ENCODE results near the gene BAG1.

DNA sequence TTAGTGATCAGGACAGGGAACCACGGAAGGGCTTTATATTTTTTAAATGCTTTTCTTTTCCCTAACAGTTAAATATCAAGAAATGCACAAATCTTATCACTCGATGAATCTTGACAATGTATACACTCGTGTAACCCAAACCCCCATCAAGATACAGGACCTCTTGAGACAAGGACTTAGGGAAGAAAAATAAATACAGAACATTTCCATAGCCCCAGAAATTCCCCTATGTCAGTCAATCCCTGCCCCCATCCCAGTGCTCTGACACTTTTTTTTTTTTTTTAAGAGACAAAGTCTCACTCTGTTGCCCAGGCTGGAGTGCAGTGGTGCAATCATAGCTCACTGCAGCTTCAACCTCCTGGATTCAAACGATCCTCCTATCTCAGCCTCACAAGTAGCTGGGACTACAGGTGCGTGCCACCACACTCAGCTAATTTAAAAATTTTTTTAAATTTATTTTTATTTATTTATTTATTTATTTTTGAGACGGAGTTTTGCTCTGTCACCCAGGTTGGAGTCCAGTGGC lies 21.8 kb downstream of the BAG1 start:
- TF ChIP-seq, protein P1, sequence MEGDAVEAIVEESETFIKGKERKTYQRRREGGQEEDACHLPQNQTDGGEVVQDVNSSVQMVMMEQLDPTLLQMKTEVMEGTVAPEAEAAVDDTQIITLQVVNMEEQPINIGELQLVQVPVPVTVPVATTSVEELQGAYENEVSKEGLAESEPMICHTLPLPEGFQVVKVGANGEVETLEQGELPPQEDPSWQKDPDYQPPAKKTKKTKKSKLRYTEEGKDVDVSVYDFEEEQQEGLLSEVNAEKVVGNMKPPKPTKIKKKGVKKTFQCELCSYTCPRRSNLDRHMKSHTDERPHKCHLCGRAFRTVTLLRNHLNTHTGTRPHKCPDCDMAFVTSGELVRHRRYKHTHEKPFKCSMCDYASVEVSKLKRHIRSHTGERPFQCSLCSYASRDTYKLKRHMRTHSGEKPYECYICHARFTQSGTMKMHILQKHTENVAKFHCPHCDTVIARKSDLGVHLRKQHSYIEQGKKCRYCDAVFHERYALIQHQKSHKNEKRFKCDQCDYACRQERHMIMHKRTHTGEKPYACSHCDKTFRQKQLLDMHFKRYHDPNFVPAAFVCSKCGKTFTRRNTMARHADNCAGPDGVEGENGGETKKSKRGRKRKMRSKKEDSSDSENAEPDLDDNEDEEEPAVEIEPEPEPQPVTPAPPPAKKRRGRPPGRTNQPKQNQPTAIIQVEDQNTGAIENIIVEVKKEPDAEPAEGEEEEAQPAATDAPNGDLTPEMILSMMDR (IDR thresholded peaks at IDR 0.05; ENCODE audit: insufficient read depth, low read length) = no peak
- TF ChIP-seq SPI1 (IDR thresholded peaks at IDR 0.05; ENCODE audit: borderline replicate concordance, low read depth) = no peak
- TF ChIP-seq POLR2AphosphoS5 (IDR thresholded peaks at IDR 0.05; ENCODE audit: low read depth) = no peak
- TF ChIP-seq, protein P2, sequence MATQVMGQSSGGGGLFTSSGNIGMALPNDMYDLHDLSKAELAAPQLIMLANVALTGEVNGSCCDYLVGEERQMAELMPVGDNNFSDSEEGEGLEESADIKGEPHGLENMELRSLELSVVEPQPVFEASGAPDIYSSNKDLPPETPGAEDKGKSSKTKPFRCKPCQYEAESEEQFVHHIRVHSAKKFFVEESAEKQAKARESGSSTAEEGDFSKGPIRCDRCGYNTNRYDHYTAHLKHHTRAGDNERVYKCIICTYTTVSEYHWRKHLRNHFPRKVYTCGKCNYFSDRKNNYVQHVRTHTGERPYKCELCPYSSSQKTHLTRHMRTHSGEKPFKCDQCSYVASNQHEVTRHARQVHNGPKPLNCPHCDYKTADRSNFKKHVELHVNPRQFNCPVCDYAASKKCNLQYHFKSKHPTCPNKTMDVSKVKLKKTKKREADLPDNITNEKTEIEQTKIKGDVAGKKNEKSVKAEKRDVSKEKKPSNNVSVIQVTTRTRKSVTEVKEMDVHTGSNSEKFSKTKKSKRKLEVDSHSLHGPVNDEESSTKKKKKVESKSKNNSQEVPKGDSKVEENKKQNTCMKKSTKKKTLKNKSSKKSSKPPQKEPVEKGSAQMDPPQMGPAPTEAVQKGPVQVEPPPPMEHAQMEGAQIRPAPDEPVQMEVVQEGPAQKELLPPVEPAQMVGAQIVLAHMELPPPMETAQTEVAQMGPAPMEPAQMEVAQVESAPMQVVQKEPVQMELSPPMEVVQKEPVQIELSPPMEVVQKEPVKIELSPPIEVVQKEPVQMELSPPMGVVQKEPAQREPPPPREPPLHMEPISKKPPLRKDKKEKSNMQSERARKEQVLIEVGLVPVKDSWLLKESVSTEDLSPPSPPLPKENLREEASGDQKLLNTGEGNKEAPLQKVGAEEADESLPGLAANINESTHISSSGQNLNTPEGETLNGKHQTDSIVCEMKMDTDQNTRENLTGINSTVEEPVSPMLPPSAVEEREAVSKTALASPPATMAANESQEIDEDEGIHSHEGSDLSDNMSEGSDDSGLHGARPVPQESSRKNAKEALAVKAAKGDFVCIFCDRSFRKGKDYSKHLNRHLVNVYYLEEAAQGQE (IDR thresholded peaks at IDR 0.05; ENCODE audit: insufficient replicate concordance, low read depth) = no peak
- no peak for TF ChIP-seq GABPA (IDR thresholded peaks at IDR 0.05; ENCODE audit: low read depth)

Measured in HL-60 (cell line).